Suppressor macrophage treated with lipopolysaccharide for 1 hour (primary cell): ENCODE results near the gene ZNF148.

ENCODE experiments used
- DNase-seq, 3 donors: peaks; one replicate each; pipeline ENCODE4 v3.0.0-alpha.2; 2020 to 2022

ZNF148 gene

DNA sequence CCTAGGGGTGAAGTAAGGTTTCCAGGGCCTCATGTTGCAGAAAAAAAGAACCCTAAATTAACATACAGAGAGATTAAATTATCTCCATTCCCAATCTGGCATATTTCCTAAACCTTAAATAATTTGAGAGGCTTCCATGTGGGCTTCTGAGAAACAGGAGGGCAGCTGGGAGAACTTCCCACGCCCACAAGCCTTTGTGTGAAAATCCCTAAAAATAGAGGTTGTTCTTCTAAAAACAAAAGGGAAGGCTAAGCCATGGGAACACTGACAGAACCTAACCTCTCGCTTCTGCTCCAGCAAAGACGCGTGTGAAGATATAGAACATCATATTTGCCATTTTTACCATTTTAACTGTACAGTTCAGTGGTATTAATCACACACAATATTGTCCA is 161.8 kb downstream of the ZNF148 start:
- DNase-seq: peak; percentile 10 to 30 (median 20)

GRCh38 chr3:125212509-125213363 is 162.4 kb downstream of the ZNF148 start, which contains the start of gene SLC12A8:
SLC12A8 (minus strand) TSS chr3:125212748; CDS start chr3:125211349, 1,399 bp downstream.
- peak in 1 of 3 donors; percentile 19 for DNase-seq

DNA sequence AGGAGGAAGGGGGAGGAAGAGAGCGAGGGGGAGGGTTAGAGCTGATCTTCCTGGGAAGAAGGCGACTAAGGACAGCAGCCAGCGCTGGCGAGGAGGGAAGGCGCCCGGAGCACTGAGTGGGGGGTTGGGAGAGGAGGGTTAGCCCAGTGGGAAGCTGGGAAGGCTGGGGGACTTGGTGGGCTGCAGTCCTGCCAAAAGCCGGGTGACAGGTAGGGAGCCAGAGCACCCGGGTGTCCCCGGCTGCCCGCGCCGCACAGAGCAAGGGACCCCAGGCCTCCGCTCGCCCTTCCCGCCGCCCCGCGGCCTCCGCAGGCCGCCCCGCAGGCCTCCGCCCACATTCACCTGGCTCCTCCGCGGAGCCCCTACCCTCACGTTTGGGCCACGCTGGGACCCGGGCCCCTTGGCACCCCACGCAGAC is 163.0 kb downstream of the ZNF148 start:
- DNase-seq: no peak

- DNase-seq: no peak
These were observed 163.5 kb downstream of the ZNF148 start for GRCh38 chr3:125211523-125212090.

- no peak for DNase-seq
These were observed 167.1 kb downstream of the ZNF148 start for GRCh38 chr3:125207949-125208568.

DNA sequence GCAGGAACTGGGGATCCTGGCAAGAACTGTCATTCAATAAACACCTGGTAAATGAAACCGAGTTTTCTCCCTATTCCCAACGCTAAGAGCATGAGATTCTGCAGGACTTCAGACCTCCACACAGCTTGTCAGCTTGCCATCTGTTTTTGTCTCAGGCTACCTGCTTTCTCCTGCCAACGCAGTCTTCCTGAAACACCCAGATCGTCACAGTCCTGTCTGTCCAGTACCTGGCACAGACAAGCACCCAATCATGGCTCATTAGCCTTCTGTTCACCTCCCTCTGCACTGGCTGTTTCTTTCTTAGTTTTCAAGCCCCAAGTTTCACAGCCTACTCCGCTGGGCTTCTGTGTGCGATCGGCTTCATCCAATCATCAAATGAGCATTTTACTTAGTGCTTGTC is 167.6 kb downstream of the ZNF148 start:
- DNase-seq: no peak

DNA sequence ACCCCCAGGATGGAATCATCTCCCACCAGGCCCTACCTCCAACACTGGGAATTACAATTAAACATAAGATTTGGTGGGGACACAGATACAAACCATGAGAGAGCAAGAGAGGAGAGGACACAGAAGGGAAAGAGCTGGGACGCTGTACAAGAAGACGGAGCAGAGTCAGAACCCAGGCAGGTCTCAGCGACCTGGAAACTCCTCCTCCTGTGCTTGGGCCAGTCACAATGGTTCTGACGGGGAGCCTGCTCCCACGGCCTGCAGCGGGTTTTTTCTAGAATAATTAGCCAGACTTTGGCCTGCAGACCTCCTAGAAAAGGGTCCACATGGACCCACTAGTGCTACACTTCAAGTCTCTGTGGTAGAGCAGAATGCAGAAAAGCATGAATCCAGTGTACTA is 168.2 kb downstream of the ZNF148 start:
- no peak for DNase-seq

DNA sequence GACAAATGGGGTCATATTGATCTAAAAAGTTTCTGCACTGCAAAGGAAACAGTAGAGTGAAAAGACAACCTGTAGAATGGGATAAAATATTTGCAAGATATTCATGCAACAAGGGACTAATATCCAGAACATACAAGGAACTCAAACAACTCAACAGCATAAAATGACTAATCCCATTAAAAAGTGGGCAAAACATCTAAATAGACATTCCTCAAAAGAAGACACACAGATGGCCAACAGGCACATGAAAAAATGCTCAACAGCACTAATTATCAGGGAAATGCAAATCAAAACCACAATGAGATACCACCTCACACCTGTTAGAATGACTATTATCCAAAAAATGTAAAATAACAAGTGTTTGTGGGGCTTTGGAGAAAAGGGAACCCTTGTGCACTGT is 171.4 kb downstream of the ZNF148 start:
- DNase-seq: no peak

- peak; percentile 42 to 56 (median 54) for DNase-seq
These were observed 172.9 kb downstream of the ZNF148 start for GRCh38 chr3:125202197-125202596.

DNA sequence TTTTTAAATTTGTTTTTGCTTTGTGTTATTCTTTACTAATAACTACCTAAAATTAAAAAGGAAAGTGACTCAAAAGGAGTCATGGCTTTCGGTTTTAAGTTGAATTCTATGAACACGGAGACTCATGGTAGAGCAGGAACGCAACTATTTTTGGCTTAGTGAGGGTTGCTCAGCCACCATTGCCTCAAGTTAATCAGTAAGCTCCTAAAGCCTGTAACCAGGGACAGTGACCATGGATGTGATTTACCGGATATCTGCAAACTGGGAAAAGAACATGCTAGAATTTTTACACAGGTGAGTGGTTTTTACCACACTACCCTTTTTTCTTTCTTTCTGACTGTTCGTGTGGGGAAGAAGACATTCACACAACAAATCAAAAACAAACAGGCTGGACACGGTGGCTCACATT is 174.4 kb downstream of the ZNF148 start:
- no peak for DNase-seq

GRCh38 chr3:125194849-125195601 is 180.1 kb downstream of the ZNF148 start:
- DNase-seq: no peak

- DNase-seq: no peak
These were observed 180.9 kb downstream of the ZNF148 start for GRCh38 chr3:125194061-125194848.

- no peak for DNase-seq
These were observed 182.7 kb downstream of the ZNF148 start for GRCh38 chr3:125192190-125193035.

- DNase-seq: no peak
These were observed 183.4 kb downstream of the ZNF148 start for GRCh38 chr3:125191730-125192129.

DNA sequence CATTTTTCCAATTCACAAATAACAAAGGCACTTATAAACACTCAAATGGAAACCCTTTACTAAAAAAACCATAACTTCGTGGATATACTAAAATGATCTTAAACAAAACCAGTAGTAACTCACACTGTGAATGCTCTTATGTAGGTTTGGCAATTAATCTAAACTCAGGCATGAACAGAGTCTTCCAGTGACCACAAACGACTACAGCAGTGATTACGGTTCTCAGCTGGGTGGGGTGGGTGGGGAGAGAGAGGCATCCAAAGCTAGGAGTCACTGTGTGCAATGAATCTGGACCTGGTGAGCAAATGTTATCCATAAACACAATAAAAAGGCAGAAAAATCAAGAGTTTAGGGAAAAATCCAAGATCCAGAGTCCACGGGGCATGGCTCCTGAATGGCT is 183.9 kb downstream of the ZNF148 start:
- no peak for DNase-seq

DNA sequence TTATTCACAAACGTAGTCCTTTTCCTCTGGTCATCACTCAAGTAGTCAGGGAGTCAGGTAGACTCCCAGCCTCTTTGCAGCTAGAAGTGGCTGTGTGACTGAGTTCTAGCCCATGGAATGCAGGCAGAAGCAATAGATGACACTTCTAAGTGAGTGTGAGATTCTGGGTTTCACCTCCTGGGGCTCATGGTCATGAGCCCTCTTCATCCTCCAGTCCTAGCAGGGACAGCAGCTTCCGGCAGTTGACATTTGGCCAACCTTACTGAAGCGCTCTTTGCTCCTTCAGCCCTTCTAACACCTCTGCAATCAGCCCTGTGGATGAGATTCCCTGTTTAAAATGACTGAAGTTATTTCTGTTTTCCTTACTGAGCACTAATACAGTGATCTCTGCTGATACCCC is 184.3 kb downstream of the ZNF148 start:
- DNase-seq: no peak

DNA sequence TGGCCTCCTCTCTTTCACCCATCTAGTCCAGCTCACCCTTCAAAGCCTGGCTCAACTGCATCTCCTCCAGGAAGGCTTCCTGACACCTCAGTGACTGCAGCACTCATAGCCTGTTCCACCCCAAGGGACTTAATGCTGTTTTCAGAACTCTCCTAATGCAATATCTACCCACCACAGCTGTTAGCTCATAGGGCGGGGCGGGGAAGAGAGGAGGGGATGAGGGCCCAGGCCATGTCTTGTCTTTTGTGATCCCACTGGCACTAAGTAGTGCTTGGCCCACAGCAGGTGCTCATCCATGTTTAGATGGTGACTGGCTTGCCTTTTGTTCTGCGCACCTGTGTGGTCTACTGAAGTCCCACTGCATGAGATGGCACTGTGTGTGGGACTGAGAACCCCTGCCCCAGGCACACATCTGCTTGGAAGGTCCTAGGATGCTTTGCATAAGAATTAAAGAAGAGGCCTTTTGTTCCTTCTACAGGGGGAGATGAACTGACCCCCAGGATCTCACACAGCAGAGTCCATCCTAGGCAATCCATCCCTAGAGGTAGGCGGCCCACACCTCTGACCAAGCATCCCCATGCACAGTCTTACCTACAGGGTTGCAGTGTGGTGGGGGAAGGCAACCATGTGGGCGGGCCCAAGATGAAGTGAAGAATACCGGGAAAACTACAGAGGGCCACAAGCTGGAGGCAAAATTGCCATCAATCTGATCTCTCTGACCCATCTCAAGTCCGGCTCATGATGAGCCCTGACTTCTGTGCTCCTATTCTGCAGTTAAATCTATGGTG is 185.6 kb downstream of the ZNF148 start:
- DNase-seq: no peak

- DNase-seq: no peak
These were observed 186.2 kb downstream of the ZNF148 start for GRCh38 chr3:125188955-125189354.

GRCh38 chr3:125187599-125187910 is 187.6 kb downstream of the ZNF148 start:
- DNase-seq: no peak

DNA sequence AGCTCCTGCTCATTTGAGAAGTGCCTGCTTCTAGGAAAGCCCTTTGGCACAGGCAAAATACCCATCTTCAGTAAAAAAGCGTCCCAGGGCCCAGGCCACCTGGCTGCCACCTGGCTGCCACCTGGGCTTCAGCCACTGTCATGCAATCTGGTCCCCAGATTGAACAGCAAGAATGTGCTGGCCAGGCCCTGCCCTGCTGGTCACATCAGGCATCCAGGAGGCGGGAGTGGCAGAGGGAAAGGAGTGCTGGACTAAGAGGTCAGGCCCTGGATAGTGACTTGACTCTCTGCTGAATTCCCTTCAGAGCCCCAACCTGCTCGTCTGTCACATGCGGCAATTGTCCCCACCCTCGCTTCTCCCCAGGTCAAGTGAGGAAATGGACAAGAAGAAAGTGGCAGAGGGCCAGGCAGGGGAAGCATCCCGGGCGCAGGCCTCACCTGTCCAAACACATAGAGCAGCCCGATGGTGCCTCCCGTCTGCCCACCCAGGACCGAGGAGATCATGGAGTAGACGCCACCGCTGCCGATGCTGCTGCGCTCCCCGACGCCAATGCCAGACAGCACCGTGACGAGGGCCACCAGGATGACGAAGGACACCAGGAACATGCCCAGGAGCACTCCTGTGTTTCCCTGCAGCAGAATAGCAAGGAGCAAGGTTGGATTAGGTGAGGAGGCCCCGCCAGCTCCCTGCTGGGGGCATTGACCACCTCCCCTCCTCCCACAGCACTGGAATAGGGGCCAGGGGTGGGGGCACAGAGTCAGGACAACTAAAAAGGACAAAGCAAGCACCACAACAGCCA is 188.1 kb downstream of the ZNF148 start:
- DNase-seq: no peak
